ENCODE data around the gene CHRNG. TPM values are rescaled to one million over a fixed set of nuclear protein-coding genes. Genes with fewer than 3 reads are reported as not detected.

Gene CHRNG
- total RNA-seq, 2 donors from 2014 or later, result not detected

DNA sequence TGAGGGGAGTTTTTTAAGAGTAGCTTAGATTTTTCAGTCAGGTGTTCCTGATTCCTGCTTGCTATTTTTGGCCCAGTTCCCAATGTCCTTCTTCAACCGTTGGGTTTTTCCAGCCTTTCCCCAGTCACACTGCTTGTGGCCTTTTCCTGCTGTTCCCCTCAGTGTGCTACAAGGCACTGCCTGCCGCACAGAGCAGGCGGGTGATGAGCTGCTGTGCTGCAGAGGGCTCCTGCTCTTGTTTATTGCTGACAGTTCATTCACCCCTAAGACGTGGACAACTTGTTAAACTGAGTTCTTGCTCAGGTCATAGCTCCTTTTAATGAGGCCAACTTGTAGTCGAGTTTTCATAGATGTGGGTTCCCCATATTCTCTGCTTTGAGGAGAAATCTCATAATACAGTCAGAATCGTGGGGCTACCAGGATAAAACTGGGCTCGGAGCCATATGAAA, 31.6 kb downstream of the CHRNG start:
- H3K9me3 Mint-ChIP-seq, result no peaks in the 10 kb centered on the region
- no peak for DNase-seq
- H3K27me3 ChIP-seq (ENCODE audit: control insufficient read depth, insufficient read depth, low read length, poor library complexity, severe bottlenecking), result no peaks in the 10 kb centered on the region
- H3K4me1 ChIP-seq (ENCODE audit: control insufficient read depth, insufficient read depth, low read length), result no peaks in the 10 kb centered on the region
- H3K4me1 Mint-ChIP-seq, result no peaks in the 10 kb centered on the region
- 93 to 95% methylated on average over 7 of the region's 7 CpGs for WGBS, 2 experiments (ENCODE audit: insufficient coverage in 1 of 2, insufficient read length in 1 of 2)
- peaks cover 79% of the 10 kb centered on the region for H3K36me3 Mint-ChIP-seq (ENCODE audit: low read depth)
- no peaks in the 10 kb centered on the region for H3K27me3 Mint-ChIP-seq (ENCODE audit: insufficient read depth)
- H3K9me3 ChIP-seq (ENCODE audit: control insufficient read depth, low read length), result no peaks in the 10 kb centered on the region
- no peak overlapping the region for H3K27ac Mint-ChIP-seq
- no peak overlapping the region for H3K9ac ChIP-seq (ENCODE audit: extremely low read depth, low read length, poor library complexity, severe bottlenecking)
- H3K36me3 ChIP-seq (ENCODE audit: control insufficient read depth, insufficient read depth, low read length), result peaks cover 81% of the 10 kb centered on the region
- TF ChIP-seq CTCF (conservative IDR thresholded peaks at IDR 0.05), result no peak
- H3K4me3 ChIP-seq (ENCODE audit: low read length), result no peak overlapping the region
- H3K27ac ChIP-seq (ENCODE audit: low read depth, low read length), result no peak overlapping the region
- no peak overlapping the region for H3K4me3 Mint-ChIP-seq

GRCh38 chr2:232573042-232573441, 33.5 kb downstream of the CHRNG start:
- Mint-ChIP-seq H3K4me3 (no peak overlapping the region), H3K27ac (no peak overlapping the region)

DNA sequence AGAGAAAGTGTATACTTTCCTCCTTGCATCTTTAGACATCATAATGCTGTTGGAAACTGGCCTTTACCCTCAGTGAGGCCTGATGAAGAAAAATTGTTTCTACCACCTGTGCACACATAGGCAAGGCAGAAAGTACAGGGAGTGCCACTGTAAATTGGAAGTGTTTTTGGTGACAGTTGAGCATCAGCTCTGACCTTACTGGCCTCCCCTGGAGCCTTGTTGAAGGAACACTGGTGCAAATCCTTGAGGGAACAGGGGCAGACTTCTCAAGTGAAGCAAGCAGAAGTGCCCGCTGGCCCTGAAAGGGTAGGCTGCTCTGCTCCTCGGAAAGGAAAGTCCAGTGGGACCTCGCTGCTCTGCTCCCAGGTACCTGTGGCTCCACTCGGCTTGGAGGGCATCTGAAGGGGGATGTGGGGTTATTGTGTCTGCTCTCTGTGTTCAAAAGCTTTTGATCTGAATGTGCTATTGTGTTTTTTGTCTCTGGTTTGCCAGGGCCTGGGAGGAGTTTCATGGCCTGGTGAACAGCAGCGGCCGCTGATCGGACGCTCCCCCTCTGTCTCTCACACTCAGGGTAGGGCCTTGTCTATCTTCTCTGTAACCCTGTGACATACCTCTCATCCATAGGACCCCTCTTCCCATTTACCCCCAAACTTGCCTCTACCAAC, 34.4 kb downstream of the CHRNG start:
- no peaks in the 10 kb centered on the region for H3K27me3 Mint-ChIP-seq (ENCODE audit: insufficient read depth)
- no peaks in the 10 kb centered on the region for H3K9me3 Mint-ChIP-seq
- H3K4me3 ChIP-seq (ENCODE audit: low read length), result no peak overlapping the region
- no peak overlapping the region for H3K9ac ChIP-seq (ENCODE audit: extremely low read depth, low read length, poor library complexity, severe bottlenecking)
- no peaks in the 10 kb centered on the region for H3K27me3 ChIP-seq (ENCODE audit: control insufficient read depth, insufficient read depth, low read length, poor library complexity, severe bottlenecking)
- H3K9me3 ChIP-seq (ENCODE audit: control insufficient read depth, low read length), result no peaks in the 10 kb centered on the region
- DNase-seq, result no peak
- H3K4me3 Mint-ChIP-seq, result no peak overlapping the region
- peaks cover 66% of the 10 kb centered on the region for H3K36me3 Mint-ChIP-seq (ENCODE audit: low read depth)
- WGBS, 2 experiments (ENCODE audit: insufficient coverage in 1 of 2, insufficient read length in 1 of 2), result 94 to 100% methylated on average over 3 to 8 of the region's 8 CpGs
- no peak overlapping the region for H3K27ac Mint-ChIP-seq
- H3K27ac ChIP-seq (ENCODE audit: low read depth, low read length), result no peak overlapping the region
- H3K4me1 ChIP-seq (ENCODE audit: control insufficient read depth, insufficient read depth, low read length), result no peaks in the 10 kb centered on the region
- H3K36me3 ChIP-seq (ENCODE audit: control insufficient read depth, insufficient read depth, low read length), result peaks cover 73% of the 10 kb centered on the region
- no peaks in the 10 kb centered on the region for H3K4me1 Mint-ChIP-seq
- no peak for TF ChIP-seq CTCF (conservative IDR thresholded peaks at IDR 0.05)

More at GRCh38 chr2:232573042-232573441, 33.5 kb downstream of the CHRNG start:
- Mint-ChIP-seq H3K36me3 (ENCODE audit: low read depth) (peaks cover 71% of the 10 kb centered on the region), H3K27me3 (ENCODE audit: insufficient read depth) (no peaks in the 10 kb centered on the region), H3K4me1 (no peaks in the 10 kb centered on the region), H3K9me3 (no peaks in the 10 kb centered on the region)
- Histone ChIP-seq H3K27ac (ENCODE audit: low read depth, low read length) (no peak overlapping the region), H3K4me3 (ENCODE audit: low read length) (no peak overlapping the region), H3K36me3 (ENCODE audit: control insufficient read depth, insufficient read depth, low read length) (peaks cover 76% of the 10 kb centered on the region), H3K9me3 (ENCODE audit: control insufficient read depth, low read length) (no peaks in the 10 kb centered on the region), H3K4me1 (ENCODE audit: control insufficient read depth, insufficient read depth, low read length) (no peaks in the 10 kb centered on the region), H3K9ac (ENCODE audit: extremely low read depth, low read length, poor library complexity, severe bottlenecking) (no peak overlapping the region), H3K27me3 (ENCODE audit: control insufficient read depth, insufficient read depth, low read length, poor library complexity, severe bottlenecking) (no peaks in the 10 kb centered on the region)
- DNase-seq, result no peak
- TF ChIP-seq CTCF (conservative IDR thresholded peaks at IDR 0.05), result no peak

Measured in endodermal cell (in vitro differentiated cells).